Measurements from ENCODE around the gene RUVBL2.

DNA sequence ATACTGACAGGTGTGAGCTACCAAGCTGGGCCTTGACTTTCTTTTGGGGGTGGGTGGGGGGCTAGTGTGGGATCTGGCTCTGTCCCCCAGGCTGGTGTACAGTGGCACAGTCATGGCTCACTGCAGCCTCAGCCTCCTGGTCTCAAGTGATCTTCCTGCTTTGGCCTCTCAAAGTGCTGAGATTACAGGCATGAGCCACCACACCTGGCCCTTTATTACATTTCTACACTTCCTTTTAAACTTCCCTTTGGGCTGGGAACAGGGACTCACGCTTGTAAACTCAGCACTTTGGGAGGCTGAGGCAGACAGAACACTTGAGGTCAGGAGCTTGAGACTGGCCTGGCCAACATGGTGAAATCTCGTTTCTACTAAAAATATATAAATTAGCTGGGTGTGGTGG is 16.6 kb upstream of the RUVBL2 start:
- TF ChIP-seq, protein P1, sequence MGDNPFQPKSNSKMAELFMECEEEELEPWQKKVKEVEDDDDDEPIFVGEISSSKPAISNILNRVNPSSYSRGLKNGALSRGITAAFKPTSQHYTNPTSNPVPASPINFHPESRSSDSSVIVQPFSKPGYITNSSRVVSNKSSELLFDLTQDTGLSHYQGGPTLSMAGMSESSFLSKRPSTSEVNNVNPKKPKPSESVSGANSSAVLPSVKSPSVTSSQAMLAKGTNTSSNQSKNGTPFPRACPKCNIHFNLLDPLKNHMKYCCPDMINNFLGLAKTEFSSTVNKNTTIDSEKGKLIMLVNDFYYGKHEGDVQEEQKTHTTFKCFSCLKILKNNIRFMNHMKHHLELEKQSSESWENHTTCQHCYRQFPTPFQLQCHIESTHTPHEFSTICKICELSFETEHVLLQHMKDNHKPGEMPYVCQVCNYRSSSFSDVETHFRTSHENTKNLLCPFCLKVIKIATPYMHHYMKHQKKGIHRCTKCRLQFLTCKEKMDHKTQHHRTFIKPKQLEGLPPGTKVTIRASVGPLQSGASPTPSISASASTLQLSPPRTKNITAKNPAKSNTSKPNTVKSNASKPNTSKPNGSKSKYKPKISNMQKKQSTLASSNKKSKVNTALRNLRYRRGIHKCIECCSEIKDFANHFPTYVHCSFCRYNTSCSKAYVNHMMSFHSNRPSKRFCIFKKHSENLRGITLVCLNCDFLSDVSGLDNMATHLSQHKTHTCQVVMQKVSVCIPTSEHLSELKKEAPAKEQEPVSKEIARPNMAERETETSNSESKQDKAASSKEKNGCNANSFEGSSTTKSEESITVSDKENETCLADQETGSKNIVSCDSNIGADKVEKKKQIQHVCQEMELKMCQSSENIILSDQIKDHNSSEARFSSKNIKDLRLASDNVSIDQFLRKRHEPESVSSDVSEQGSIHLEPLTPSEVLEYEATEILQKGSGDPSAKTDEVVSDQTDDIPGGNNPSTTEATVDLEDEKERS (tag by site-specific recombination; IDR thresholded peaks at IDR 0.05) = no peak
- TF ChIP-seq ZBTB1 (tag by site-specific recombination; IDR thresholded peaks at IDR 0.05) = no peak
- TF ChIP-seq ZNF341 (tag by site-specific recombination; IDR thresholded peaks at IDR 0.05; ENCODE audit: low read depth) = no peak
